HCT116 (cell line): ENCODE data around the gene SNX9.

Experiments
- EZH2 ChIP-seq: fragments of 200-600 bp; sonication (generic); IDR thresholded peaks from 2 replicates; pipeline ENCODE4 v1.6.1; 2017; ENCODE audit warnings: antibody characterized with exemption, mixed run types
- EZH2phosphoT487 ChIP-seq: fragments of 200-600 bp; IDR thresholded peaks from 2 replicates; pipeline ENCODE4 v1.6.1; 2018; ENCODE audit warnings: antibody characterized with exemption, borderline replicate concordance
- POLR2A ChIP-seq: IDR thresholded peaks from 2 replicates; pipeline ENCODE4 v1.7.0; 2011; ENCODE audit warnings: borderline replicate concordance; ENCODE audit not compliant: insufficient read depth, insufficient read length; ENCODE audit errors: extremely low read depth
- POLR2AphosphoS5 ChIP-seq: IDR thresholded peaks from 2 replicates; pipeline ENCODE4 v1.6.1; 2011; ENCODE audit warnings: mild to moderate bottlenecking, low read depth, low read length, moderate library complexity
- SRF ChIP-seq: IDR thresholded peaks from 2 replicates; pipeline ENCODE4 v1.6.1; 2012; ENCODE audit warnings: low read depth
- TF ChIP-seq, protein P1 (sequence below), 3 experiments: fragments of 200-600 bp in 1 of 3; sonication (generic) in 1 of 3; IDR thresholded peaks in 2 of 3; conservative IDR thresholded peaks in 1 of 3; 2 replicates each; pipeline ENCODE4 v1.5.1; 2012 to 2017; ENCODE audit warnings: low read depth in 2 of 3, low read length in 2 of 3, antibody characterized with exemption in 1 of 3, borderline replicate concordance in 1 of 3, control low read depth in 1 of 3, mild to moderate bottlenecking in 1 of 3, mixed read lengths in 1 of 3, mixed run types in 1 of 3, moderate library complexity in 1 of 3; ENCODE audit not compliant: insufficient read depth in 1 of 3
- TF ChIP-seq, protein P2 (sequence below): IDR thresholded peaks from 2 replicates; pipeline ENCODE4 v1.6.1; 2012

DNA sequence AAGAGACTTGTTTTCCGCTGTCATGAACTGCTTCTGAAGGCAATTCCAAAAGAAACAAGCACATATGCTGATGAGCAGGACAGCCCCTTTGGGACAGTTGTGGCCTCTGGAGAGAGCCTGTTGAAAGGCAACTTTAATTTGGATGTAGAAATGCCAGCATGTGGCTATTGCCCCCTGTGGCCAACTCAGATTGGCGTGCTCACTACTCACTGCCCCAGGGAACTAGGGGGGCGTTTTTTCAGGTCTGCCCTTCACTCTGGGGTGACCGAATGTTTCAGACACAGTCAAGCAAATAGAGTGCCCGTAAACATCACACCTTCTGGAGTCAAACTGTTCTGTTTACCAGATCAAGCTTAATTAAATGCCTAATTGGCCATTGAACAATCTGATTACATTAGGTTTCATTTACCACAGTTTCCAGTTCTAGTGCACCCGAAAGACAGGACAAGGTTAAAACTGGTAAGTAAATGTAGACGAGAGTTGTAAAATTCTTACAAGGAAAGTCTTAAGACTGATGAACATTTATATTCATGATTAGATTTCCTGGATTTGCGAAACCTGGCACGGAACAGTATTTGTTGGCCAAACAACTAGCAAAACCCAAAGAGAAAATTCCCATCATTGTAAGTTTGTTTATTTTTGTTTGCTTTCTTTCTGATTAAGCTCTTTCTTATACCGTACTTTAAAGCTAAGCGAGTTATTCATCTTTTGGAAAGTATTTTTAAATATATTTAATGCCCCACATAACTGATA is 82.7 kb downstream of the SNX9 start:
- TF ChIP-seq, protein P1, sequence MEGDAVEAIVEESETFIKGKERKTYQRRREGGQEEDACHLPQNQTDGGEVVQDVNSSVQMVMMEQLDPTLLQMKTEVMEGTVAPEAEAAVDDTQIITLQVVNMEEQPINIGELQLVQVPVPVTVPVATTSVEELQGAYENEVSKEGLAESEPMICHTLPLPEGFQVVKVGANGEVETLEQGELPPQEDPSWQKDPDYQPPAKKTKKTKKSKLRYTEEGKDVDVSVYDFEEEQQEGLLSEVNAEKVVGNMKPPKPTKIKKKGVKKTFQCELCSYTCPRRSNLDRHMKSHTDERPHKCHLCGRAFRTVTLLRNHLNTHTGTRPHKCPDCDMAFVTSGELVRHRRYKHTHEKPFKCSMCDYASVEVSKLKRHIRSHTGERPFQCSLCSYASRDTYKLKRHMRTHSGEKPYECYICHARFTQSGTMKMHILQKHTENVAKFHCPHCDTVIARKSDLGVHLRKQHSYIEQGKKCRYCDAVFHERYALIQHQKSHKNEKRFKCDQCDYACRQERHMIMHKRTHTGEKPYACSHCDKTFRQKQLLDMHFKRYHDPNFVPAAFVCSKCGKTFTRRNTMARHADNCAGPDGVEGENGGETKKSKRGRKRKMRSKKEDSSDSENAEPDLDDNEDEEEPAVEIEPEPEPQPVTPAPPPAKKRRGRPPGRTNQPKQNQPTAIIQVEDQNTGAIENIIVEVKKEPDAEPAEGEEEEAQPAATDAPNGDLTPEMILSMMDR (IDR thresholded peaks at IDR 0.05 in 2 of 3, conservative IDR thresholded peaks at IDR 0.05 in 1 of 3; ENCODE audit: borderline replicate concordance in 1 of 3, insufficient read depth in 1 of 3, low read depth in 2 of 3, low read length in 2 of 3) = peak in 2 of 3 experiments; percentile 31 to 37; a peak in 2 of 6 replicates
- TF ChIP-seq, protein P2, sequence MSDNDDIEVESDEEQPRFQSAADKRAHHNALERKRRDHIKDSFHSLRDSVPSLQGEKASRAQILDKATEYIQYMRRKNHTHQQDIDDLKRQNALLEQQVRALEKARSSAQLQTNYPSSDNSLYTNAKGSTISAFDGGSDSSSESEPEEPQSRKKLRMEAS = no peak
- no peak for TF ChIP-seq POLR2AphosphoS5
- no peak for TF ChIP-seq SRF
- TF ChIP-seq EZH2 = no peak
- no peak for TF ChIP-seq POLR2A
- no peak for TF ChIP-seq EZH2phosphoT487
